T-helper 1 cell treated with Interleukin-12 subunit alpha and Interleukin-12 subunit beta and Interleukin-4 antibody, amounts not matched to agents 30 μg/mL and 1 μg/mL, for 36 hours (primary cell): ENCODE measurements around the gene SET.

Experiments
- H3K27ac Mint-ChIP-seq: one replicate; pipeline ENCODE4 v1.8.0; 2021; ENCODE audit warnings: mild to moderate bottlenecking, mixed read lengths
- H3K27me3 Mint-ChIP-seq: one replicate; pipeline ENCODE4 v1.8.0; 2021; ENCODE audit warnings: low read depth, mixed read lengths
- H3K36me3 Mint-ChIP-seq: one replicate; pipeline ENCODE4 v1.8.0; 2021; ENCODE audit warnings: low read depth, mixed read lengths
- H3K4me1 Mint-ChIP-seq: one replicate; pipeline ENCODE4 v1.8.0; 2021; ENCODE audit warnings: low read depth, mixed read lengths
- H3K4me3 Mint-ChIP-seq: one replicate; pipeline ENCODE4 v1.8.0; 2021; ENCODE audit warnings: mild to moderate bottlenecking, moderate library complexity, mixed read lengths
- H3K9me3 Mint-ChIP-seq: one replicate; pipeline ENCODE4 v1.8.0; 2021; ENCODE audit warnings: mixed read lengths

SET gene

GRCh38 chr9:128713941-128714573 is 25.0 kb downstream of the SET start:
- Mint-ChIP-seq H3K27me3 (no peaks in the 10 kb centered on the region), H3K36me3 (no peaks in the 10 kb centered on the region), H3K27ac (no peak overlapping the region), H3K9me3 (no peaks in the 10 kb centered on the region), H3K4me1 (no peaks in the 10 kb centered on the region), H3K4me3 (no peak overlapping the region)

GRCh38 chr9:128714586-128715435 is 25.8 kb downstream of the SET start:
- Mint-ChIP-seq H3K36me3 (no peaks in the 10 kb centered on the region), H3K27ac (no peak overlapping the region), H3K4me3 (no peak overlapping the region), H3K9me3 (no peaks in the 10 kb centered on the region), H3K27me3 (no peaks in the 10 kb centered on the region), H3K4me1 (no peaks in the 10 kb centered on the region)

- no peaks in the 10 kb centered on the region for H3K27me3 Mint-ChIP-seq
- H3K27ac Mint-ChIP-seq, result no peak overlapping the region
- no peaks in the 10 kb centered on the region for H3K36me3 Mint-ChIP-seq
- H3K4me1 Mint-ChIP-seq, result no peaks in the 10 kb centered on the region
- no peak overlapping the region for H3K4me3 Mint-ChIP-seq
- H3K9me3 Mint-ChIP-seq, result no peaks in the 10 kb centered on the region
Observed at GRCh38 chr9:128715436-128715750, 26.4 kb downstream of the SET start.

- Mint-ChIP-seq H3K36me3 (peaks cover 2% of the 10 kb centered on the region), H3K27ac (no peak overlapping the region), H3K4me3 (no peak overlapping the region), H3K27me3 (no peaks in the 10 kb centered on the region), H3K4me1 (no peaks in the 10 kb centered on the region), H3K9me3 (no peaks in the 10 kb centered on the region)
Observed at GRCh38 chr9:128716581-128717254, 27.7 kb downstream of the SET start.

- Mint-ChIP-seq H3K27me3 (no peaks in the 10 kb centered on the region), H3K4me1 (peaks cover 10% of the 10 kb centered on the region), H3K4me3 (no peak overlapping the region), H3K36me3 (peaks cover 4% of the 10 kb centered on the region), H3K27ac (no peak overlapping the region), H3K9me3 (no peaks in the 10 kb centered on the region)
Observed at GRCh38 chr9:128718047-128718446, 29.0 kb downstream of the SET start.

- H3K9me3 Mint-ChIP-seq, result no peaks in the 10 kb centered on the region
- H3K4me1 Mint-ChIP-seq, result peaks cover 11% of the 10 kb centered on the region
- no peak overlapping the region for H3K27ac Mint-ChIP-seq
- H3K36me3 Mint-ChIP-seq, result peaks cover 5% of the 10 kb centered on the region
- no peak overlapping the region for H3K4me3 Mint-ChIP-seq
- H3K27me3 Mint-ChIP-seq, result no peaks in the 10 kb centered on the region
Observed at GRCh38 chr9:128718475-128718874, 29.5 kb downstream of the SET start.

GRCh38 chr9:128719919-128720605 is 31.0 kb downstream of the SET start:
- Mint-ChIP-seq H3K4me1 (peaks cover 16% of the 10 kb centered on the region), H3K4me3 (no peak overlapping the region), H3K9me3 (no peaks in the 10 kb centered on the region), H3K27me3 (no peaks in the 10 kb centered on the region), H3K36me3 (peaks cover 6% of the 10 kb centered on the region), H3K27ac (no peak overlapping the region)

GRCh38 chr9:128720841-128721486 is 31.9 kb downstream of the SET start:
- H3K4me3 Mint-ChIP-seq, result no peak overlapping the region
- peaks cover 20% of the 10 kb centered on the region for H3K4me1 Mint-ChIP-seq
- no peak overlapping the region for H3K27ac Mint-ChIP-seq

GRCh38 chr9:128721487-128722010 is 32.5 kb downstream of the SET start:
- Mint-ChIP-seq H3K27ac (no peak overlapping the region), H3K4me3 (peak overlapping the region; percentile 99)

More at GRCh38 chr9:128720841-128721486, 31.9 kb downstream of the SET start:
- Mint-ChIP-seq H3K36me3 (peaks cover 6% of the 10 kb centered on the region), H3K9me3 (no peaks in the 10 kb centered on the region), H3K27me3 (no peaks in the 10 kb centered on the region)

GRCh38 chr9:128722380-128723351 is 33.6 kb downstream of the SET start:
- no peaks in the 10 kb centered on the region for H3K27me3 Mint-ChIP-seq
- H3K36me3 Mint-ChIP-seq, result peaks cover 6% of the 10 kb centered on the region
- H3K4me1 Mint-ChIP-seq, result peaks cover 23% of the 10 kb centered on the region
- peak overlapping the region; percentile 99 for H3K4me3 Mint-ChIP-seq
- no peaks in the 10 kb centered on the region for H3K9me3 Mint-ChIP-seq
- H3K27ac Mint-ChIP-seq, result peak overlapping the region; percentile 94

More at GRCh38 chr9:128721487-128722010, 32.5 kb downstream of the SET start:
- Mint-ChIP-seq H3K27me3 (no peaks in the 10 kb centered on the region), H3K9me3 (no peaks in the 10 kb centered on the region), H3K36me3 (peaks cover 6% of the 10 kb centered on the region), H3K4me1 (peaks cover 21% of the 10 kb centered on the region)

- Mint-ChIP-seq H3K36me3 (peaks cover 6% of the 10 kb centered on the region), H3K4me1 (peaks cover 25% of the 10 kb centered on the region), H3K27me3 (no peaks in the 10 kb centered on the region), H3K27ac (peak overlapping the region; percentile 94), H3K9me3 (no peaks in the 10 kb centered on the region), H3K4me3 (peak overlapping the region; percentile 99)
Observed at GRCh38 chr9:128723352-128723865, 34.4 kb downstream of the SET start.

- no peaks in the 10 kb centered on the region for H3K9me3 Mint-ChIP-seq
- peak within 1 kb of the TSS; percentile 99 for H3K4me3 Mint-ChIP-seq
- H3K27me3 Mint-ChIP-seq, result no peaks in the 10 kb centered on the region
- peak within 1 kb of the TSS; percentile 94 for H3K27ac Mint-ChIP-seq
- H3K36me3 Mint-ChIP-seq, result peaks cover 6% of the 10 kb centered on the region
- peaks cover 25% of the 10 kb centered on the region for H3K4me1 Mint-ChIP-seq
Observed at GRCh38 chr9:128723866-128724743, 35.1 kb downstream of the SET start, which contains the start of gene ZDHHC12. ZDHHC12 (minus strand) TSS chr9:128724127; CDS start chr9:128724093, 34 bp downstream.
